HT-29 (cell line): ENCODE results near the gene HSPA1A. TPM values are rescaled to one million over a fixed set of nuclear protein-coding genes. Genes with fewer than 3 reads are reported as not detected.
"Not testable (repeated sequence)": the region's sequence is repeated elsewhere in the genome, so short reads cannot be mapped to it uniquely, and the experiment has no call there.

ENCODE experiments used
- DNase-seq: peaks from one replicate; pipeline ENCODE4 v3.0.0-alpha.2; 2015; ENCODE audit warnings: low spot score
- total RNA-seq: library from RNA; depleted of rRNA; stranded (reverse); fragments of >200 nt; shearing (Covaris generic); gene quantifications from 2 replicates; pipeline ENCODE4 v1.2.3, GENCODE V29; 2014

The HSPA1A gene
- total RNA-seq, 1 experiment from 2014 or later = 379 TPM

GRCh38 chr6:31808599-31808998 is 6.7 kb upstream of the HSPA1A start:
- DNase-seq = not testable (repeated sequence)

- DNase-seq = no peak
Measured at GRCh38 chr6:31811645-31812044, 3.7 kb upstream of the HSPA1A start.

GRCh38 chr6:31813465-31813849 is 1.9 kb upstream of the HSPA1A start:
- DNase-seq = no peak

GRCh38 chr6:31814677-31815024 is 692 bp upstream of the HSPA1A start:
- peak; percentile 96 for DNase-seq

- DNase-seq = not testable (repeated sequence)
Measured at GRCh38 chr6:31817133-31817928, 2.0 kb downstream of the HSPA1A start.

- DNase-seq = not testable (repeated sequence)
Measured at GRCh38 chr6:31817929-31818511, 2.7 kb downstream of the HSPA1A start.

- DNase-seq = no peak
Measured at GRCh38 chr6:31819871-31820299, 4.5 kb downstream of the HSPA1A start.

GRCh38 chr6:31820399-31820798 is 5.1 kb downstream of the HSPA1A start:
- DNase-seq = not testable (repeated sequence)

- peak; percentile 83 for DNase-seq
Measured at GRCh38 chr6:31821301-31822035, 6.1 kb downstream of the HSPA1A start.

- peak; percentile 98 for DNase-seq
Measured at GRCh38 chr6:31822036-31822821, 6.9 kb downstream of the HSPA1A start.

GRCh38 chr6:31823592-31824196 is 8.4 kb downstream of the HSPA1A start:
- DNase-seq = not testable (repeated sequence)

- no peak for DNase-seq
Measured at GRCh38 chr6:31825553-31825952, 10.2 kb downstream of the HSPA1A start.

GRCh38 chr6:31826793-31827285 is 11.5 kb downstream of the HSPA1A start:
- DNase-seq = peak; percentile 92

GRCh38 chr6:31827286-31828079 is 12.1 kb downstream of the HSPA1A start, which contains the start of gene HSPA1B:
HSPA1B (plus strand) TSS chr6:31827738; CDS start chr6:31827951, 213 bp downstream.
- DNase-seq = peak; percentile 99

GRCh38 chr6:31829633-31830283 is 14.4 kb downstream of the HSPA1A start:
- peak; percentile 70 for DNase-seq

- DNase-seq = peak; percentile 7
Measured at GRCh38 chr6:31830886-31831335, 15.6 kb downstream of the HSPA1A start.

- DNase-seq = peak; percentile 16
Measured at GRCh38 chr6:31831350-31832215, 16.2 kb downstream of the HSPA1A start.
